Measurements from ENCODE around the gene PRKD2. TPM values are rescaled to one million over a fixed set of nuclear protein-coding genes. Genes with fewer than 3 reads are reported as not detected.
A peak's percentile ranks its signal among the peaks of the same experiment; 100 is the strongest.

Gene PRKD2
- total RNA-seq, 1 donor, result 50.4 TPM

- no peak for DNase-seq (ENCODE audit: low read depth in 2 of 3, low spot score in 2 of 3)
Observed at GRCh38 chr19:46742926-46743480, 26.1 kb upstream of the PRKD2 start.

GRCh38 chr19:46741447-46741846 is 24.5 kb upstream of the PRKD2 start:
- DNase-seq (ENCODE audit: low read depth in 2 of 3, low spot score in 2 of 3), result no peak

- DNase-seq (ENCODE audit: low read depth in 2 of 3, low spot score in 2 of 3), result no peak
Observed at GRCh38 chr19:46739290-46739771, 22.4 kb upstream of the PRKD2 start.

- DNase-seq (ENCODE audit: low read depth in 2 of 3, low spot score in 2 of 3), result no peak
Observed at GRCh38 chr19:46737761-46738171, 20.9 kb upstream of the PRKD2 start.

GRCh38 chr19:46737298-46737654 is 20.4 kb upstream of the PRKD2 start:
- DNase-seq (ENCODE audit: low read depth in 2 of 3, low spot score in 2 of 3), result no peak

GRCh38 chr19:46736531-46737297 is 19.8 kb upstream of the PRKD2 start:
- DNase-seq (ENCODE audit: low read depth in 2 of 3, low spot score in 2 of 3), result no peak

GRCh38 chr19:46733690-46734292 is 16.9 kb upstream of the PRKD2 start:
- DNase-seq (ENCODE audit: low read depth in 2 of 3, low spot score in 2 of 3), result no peak

GRCh38 chr19:46732966-46733689 is 16.2 kb upstream of the PRKD2 start:
- no peak for DNase-seq (ENCODE audit: low read depth in 2 of 3, low spot score in 2 of 3)

- DNase-seq (ENCODE audit: low read depth in 2 of 3, low spot score in 2 of 3), result no peak
Observed at GRCh38 chr19:46732172-46732938, 15.4 kb upstream of the PRKD2 start.

GRCh38 chr19:46731584-46731983 is 14.7 kb upstream of the PRKD2 start:
- DNase-seq (ENCODE audit: low read depth in 2 of 3, low spot score in 2 of 3), result no peak

- peak in 2 of 3 donors; percentile 79 to 86 for DNase-seq (ENCODE audit: low read depth in 2 of 3, low spot score in 2 of 3)
Observed at GRCh38 chr19:46731007-46731501, 14.1 kb upstream of the PRKD2 start.

- DNase-seq (ENCODE audit: low read depth in 2 of 3, low spot score in 2 of 3), result no peak
Observed at GRCh38 chr19:46730595-46730994, 13.7 kb upstream of the PRKD2 start.

GRCh38 chr19:46730187-46730586 is 13.3 kb upstream of the PRKD2 start:
- no peak for DNase-seq (ENCODE audit: low read depth in 2 of 3, low spot score in 2 of 3)

GRCh38 chr19:46729696-46730095 is 12.8 kb upstream of the PRKD2 start:
- DNase-seq (ENCODE audit: low read depth in 2 of 3, low spot score in 2 of 3), result no peak

GRCh38 chr19:46728693-46729339 is 11.9 kb upstream of the PRKD2 start:
- DNase-seq (ENCODE audit: low read depth in 2 of 3, low spot score in 2 of 3), result peak in 2 of 3 donors; percentile 74 to 83

GRCh38 chr19:46728208-46728607 is 11.3 kb upstream of the PRKD2 start:
- DNase-seq (ENCODE audit: low read depth in 2 of 3, low spot score in 2 of 3), result no peak

GRCh38 chr19:46727757-46728156 is 10.8 kb upstream of the PRKD2 start:
- no peak for DNase-seq (ENCODE audit: low read depth in 2 of 3, low spot score in 2 of 3)

- no peak for DNase-seq (ENCODE audit: low read depth in 2 of 3, low spot score in 2 of 3)
Observed at GRCh38 chr19:46726971-46727501, 10.1 kb upstream of the PRKD2 start.

GRCh38 chr19:46726551-46726950 is 9.6 kb upstream of the PRKD2 start:
- DNase-seq (ENCODE audit: low read depth in 2 of 3, low spot score in 2 of 3), result no peak
